NCI-H1694 (cell line): ENCODE data around the gene FOSB.

ENCODE experiments used
- DNase-seq: peaks from one replicate; lab custom pipeline; 2025; lab: John Stamatoyannopoulos, UW

Gene FOSB

DNA sequence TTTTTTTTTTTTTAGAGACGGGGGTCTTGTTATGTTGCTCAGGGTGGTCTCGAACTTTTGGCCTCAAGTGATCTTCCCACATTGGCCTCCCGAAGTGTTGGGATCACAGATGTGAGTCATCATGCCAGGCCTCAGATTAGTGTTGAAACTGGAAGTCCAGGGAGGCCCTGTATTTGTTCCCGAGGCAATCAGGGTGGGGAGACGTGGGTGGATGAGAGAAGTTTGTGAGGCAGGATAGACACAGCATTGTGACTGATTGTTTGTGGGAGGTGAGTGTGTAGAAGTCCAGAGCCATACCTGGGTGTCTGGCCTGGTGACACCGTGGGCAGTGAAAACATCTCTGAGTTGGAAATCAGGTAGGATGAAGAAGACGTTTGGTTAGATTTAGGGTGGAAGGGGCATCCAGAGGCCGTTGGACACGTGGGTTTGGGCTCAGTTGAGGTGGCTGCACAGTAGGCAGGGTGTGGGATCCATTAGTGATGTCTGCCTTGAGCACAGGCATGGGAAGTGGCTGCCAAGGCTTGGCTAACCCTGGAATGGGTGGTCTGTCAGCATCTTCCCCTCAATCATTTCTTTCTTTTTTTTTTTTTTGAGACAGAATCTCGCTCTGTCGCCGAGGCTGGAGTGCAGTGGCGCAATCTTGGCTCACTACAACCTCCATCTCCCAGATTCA is 16.6 kb downstream of the FOSB start:
- no peak for DNase-seq

- DNase-seq: peak; percentile 96
Observed at GRCh38 chr19:45485305-45486077, 17.7 kb downstream of the FOSB start.

DNA sequence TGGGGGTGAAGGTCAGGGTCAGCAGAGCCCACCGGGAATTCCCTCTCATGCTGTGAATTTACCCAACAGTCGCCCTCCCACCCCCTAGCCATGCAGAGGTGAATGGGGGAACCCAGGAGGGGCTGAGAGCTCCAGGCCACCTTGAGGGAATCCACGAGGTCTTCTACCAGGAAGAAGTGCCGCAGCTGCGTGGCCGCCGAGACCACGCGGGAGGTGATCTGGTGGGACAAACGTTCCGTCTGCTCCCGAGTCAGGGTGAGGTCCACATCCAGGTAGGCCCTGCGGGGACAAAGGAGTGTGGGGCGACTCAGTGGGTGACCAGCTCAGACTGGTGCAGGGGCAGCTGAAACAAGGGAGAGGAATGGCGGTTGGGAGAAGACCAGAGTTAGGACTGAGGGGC is 20.9 kb downstream of the FOSB start:
- DNase-seq: no peak

GRCh38 chr19:45489216-45489855 is 21.5 kb downstream of the FOSB start:
- DNase-seq: no peak

DNA sequence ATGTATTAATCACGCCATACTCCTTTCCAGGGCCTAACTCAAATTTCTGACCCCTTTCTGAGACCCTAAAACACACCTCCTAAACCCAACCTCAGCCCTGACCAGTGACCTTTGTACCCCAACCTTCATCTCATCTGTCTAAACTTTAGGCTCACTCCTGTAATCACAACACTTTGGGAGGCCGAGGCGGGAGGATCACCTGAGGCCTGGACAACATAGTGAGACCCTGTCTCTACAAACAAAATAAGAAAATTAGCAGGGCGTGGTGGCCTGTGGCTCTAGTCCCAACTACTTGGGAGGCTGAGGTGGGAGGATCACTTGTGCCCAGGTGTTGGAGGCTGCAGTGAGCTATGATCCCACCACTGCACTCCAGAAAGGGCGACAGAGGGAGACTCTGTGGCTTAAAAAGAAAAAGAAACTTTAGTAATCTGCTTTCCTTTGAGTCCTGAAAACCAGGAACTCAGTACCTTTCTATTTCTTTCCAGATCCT is 24.4 kb downstream of the FOSB start:
- no peak for DNase-seq

DNA sequence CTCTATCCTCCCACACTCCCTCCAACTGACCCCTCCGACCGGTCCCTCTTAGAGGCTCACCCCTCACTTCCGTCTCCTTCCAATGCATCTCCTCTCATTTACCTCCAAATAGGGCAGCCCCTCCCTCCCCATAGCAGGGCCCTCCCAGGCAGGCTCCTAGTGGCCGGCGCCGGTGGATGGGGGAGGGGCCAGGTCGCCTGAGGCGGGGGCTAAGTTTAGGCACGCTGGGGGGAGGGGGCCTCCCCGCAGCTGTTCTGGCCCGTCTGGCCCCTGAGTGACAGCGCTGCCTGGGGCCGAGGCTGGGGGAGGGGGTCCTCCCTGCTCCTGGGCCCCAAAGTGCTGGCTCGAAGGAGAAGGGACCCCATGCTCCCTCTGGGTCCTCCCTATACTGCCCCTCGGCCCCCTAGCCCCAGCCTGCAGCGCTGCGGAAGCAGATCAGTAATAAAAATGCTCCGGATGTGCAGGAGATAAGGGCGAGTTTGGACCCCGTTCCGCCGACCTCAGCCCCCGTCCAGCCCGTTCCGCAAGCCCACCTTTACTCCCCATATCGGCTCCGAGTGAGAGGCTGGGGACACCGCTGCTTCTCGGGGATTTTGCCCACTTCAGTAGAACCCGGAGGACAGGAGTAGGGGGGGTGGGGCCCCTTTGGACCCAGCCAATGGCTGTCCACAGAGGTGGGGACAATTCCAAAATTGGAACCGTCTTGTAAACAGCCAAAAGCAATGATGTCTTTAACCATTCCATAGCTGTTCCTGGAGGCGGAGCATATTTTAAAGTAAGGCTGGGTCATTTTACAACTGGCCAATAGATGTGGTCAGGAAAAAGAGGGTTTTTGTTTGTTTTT is 25.1 kb downstream of the FOSB start:
- DNase-seq: no peak

DNA sequence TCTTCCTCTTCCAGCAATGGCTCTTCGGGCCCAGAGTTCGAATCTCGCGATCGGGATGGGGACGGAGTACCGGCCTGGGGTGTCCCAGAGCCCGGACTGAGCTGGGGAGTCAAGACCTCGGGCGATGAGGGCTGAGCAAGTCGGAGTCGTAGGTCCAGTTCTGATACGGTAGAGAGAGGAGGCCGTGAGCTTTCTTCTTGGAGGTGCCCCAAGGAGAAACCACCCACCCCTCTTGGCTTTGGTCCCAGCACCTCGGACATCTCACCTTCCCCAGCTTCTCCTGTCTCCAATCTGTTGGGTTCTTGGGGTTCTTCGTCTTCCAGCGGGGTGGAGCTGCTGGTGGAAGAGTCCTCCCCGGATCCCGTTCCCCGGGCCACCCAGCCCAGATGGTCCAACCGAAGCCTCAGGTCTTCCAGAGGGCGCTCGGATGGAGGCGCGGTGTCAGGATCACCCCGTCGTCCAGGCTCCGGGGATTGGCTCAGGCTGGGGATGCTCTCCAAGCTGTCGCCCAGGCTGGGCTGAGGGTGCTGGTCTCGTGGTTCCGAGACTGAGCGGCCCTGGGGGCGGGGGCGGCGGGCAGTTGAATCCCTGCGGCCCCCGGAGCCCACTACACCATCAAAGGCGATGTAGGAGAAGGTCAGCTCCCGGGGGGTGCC is 26.6 kb downstream of the FOSB start:
- no peak for DNase-seq

DNA sequence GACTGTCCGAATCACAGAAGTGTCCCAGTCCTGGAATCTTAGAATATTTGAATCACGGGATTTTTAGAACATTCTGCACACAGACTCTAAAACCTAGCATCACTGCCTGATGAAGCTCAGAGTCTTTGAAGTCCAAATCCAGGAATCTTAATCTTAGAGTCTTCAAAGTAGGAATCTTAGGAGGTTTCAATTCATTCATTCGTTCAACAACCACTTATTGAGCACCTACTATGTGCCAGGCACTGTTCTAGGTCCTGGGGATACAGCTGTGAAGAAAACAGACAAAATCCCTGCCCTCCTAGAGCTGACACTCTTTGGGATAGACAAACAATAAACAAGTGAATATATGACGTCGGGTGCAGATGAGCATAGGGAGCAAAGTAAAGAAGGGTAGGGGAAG is 27.4 kb downstream of the FOSB start:
- no peak for DNase-seq

DNA sequence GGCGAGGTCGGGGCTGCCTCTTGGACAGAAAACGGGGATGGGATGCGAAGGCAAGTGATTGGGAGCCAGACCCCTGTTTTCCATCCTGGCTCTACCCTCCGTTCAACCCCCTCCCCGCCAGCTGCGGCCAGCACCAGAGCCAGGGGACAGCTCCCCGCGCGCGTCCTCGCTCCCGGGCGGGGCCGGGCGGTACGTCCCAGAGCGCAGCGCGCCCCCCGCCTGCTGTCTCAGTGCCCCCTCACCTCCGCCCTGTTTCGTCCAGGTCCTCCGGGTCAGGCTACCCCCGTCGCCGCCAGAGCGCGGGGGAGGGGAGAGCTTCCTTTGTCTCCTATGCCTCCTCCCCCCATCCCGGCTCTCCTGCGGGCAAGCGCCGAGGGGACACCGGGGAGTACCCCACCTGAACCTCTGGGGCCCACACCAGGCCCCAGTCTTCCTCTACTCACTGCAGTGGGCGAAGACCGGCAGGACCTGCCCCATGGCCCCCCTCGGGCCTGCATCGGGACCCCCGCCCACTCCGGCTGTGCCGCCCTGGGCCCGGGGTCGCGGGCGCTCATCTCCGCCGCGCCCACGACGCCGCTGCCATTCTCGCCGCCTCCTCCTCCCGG is 28.7 kb downstream of the FOSB start:
- no peak for DNase-seq

DNA sequence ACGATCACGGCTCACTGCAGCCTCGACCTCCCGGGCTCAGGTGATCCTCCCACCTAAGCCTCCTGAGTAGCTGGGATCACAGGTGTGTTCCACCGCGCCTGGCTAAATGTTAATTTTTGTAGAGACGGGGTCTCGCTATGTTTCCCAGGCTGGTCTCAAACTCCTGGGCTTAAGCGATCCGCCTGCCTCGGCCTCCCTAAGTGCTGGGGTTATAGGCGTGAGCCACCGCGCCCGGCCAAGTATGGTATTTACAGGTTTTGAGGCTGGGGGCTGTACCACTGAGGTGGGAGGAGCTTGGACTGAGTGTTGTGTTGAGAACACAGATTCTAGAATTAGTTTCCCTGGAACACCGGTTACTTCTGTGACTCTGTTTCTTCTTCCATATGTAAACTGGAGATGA is 30.0 kb downstream of the FOSB start:
- DNase-seq: no peak

GRCh38 chr19:45498411-45499195 is 30.8 kb downstream of the FOSB start, which contains the start of gene PPM1N:
Gene PPM1N, plus strand, starts transcription at chr19:45498443. Its CDS starts 30 bp downstream, at chr19:45498473.
- no peak for DNase-seq

GRCh38 chr19:45499196-45500180 is 31.7 kb downstream of the FOSB start:
- DNase-seq: no peak

DNA sequence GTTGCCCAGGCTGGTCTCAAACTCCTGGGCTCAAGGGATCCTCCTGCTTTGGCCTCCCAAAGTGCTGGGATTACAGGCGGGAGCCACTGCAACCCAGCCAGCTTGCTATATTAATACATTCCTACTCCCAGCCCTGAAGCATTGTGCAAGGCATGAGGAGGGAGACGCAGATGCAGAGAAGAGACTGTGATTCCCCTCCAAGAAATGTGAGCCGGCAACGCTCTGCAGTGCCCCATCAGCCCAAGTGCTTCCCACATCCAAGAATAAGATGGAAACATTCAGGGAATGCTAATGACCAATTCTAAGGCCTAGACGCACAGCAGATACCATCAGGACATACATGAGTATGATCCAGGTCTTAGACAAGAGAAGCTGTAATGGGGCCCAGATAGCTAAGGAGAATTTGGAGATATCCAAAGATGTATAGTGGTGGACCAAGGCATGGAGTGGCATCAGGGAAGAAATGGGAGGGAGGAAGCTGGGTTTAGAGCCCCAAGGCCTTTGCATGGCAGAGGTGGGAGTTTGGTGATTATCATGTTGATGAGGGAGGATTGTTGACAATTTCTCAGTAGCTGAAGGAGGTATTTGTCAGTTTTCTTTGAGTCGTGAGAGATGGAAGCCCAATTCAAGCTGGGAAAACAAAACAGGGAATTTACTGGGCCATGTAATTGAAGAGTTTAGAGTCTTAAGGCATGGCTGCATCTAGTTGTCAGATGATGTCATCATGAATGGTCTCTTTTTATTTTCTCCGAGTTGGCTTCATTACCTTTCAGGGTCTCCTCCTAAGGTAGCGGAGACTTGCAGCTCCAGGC is 33.3 kb downstream of the FOSB start:
- DNase-seq: no peak

DNA sequence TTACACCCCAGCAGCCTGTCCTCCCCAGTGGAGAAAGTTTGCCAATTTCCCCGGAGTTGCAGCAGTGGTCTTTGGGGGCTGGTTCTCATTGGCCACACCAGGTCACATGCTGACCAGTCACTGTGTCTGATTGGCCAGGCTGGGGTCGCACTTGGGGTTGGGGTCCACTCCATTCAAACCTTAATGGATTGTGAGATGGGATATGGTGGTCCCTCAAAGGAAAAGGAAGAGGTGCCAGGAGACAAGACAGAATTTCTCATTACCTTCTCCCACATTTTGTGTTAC is 33.9 kb downstream of the FOSB start:
- DNase-seq: no peak

GRCh38 chr19:45502111-45502510 is 34.3 kb downstream of the FOSB start:
- DNase-seq: no peak

GRCh38 chr19:45503909-45504308 is 36.1 kb downstream of the FOSB start:
- no peak for DNase-seq

DNA sequence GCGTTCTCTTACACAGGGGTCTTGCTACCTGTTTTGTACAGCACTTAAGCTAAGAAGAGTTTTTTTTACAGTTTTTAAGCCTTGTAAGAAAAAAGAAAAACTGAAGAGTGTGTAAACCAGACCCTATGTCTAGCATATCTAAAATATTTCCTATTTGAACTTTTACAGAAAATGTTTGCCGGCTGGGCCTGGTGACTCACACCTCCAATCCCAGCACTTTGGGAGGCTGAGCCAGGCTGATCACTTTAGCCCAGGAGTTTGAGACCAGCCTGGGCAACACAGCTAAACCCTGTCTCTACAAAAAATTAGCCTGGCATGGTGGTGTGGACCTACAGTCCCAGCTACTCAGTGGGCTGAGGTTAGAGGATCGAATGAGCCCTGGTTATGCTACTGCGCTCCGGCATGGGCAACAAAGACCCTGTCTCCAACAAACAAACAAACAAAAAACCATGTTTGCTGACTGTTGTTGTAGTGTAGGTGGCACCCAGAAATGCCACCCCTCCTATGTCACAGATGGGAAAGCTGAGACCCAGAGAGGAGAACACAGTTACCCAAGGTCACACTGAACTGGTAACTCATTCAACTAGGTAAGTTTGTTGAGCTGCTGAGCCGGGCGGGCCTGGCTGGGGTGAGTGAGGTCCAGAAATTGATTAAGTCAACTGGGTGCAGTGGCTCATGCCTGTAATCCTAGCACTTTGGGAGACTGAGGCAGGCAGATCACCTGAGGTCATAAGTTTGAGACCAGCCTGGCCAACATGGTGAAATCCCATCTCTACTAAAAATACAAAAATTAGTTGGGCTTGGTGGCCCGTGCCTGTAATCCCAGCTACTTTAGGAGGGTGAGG is 37.6 kb downstream of the FOSB start:
- DNase-seq: no peak

- DNase-seq: no peak
Observed at GRCh38 chr19:45505996-45506245, 38.1 kb downstream of the FOSB start.
